ENCODE measurements around the gene SHISA5.

Gene SHISA5

GRCh38 chr3:48428088-48428571, 75.8 kb downstream of the SHISA5 start:
- DNase-seq (ENCODE audit: low spot score), result peak; percentile 38
- H3K27ac ChIP-seq (ENCODE audit: poor library complexity, severe bottlenecking), result peak overlapping the region; percentile 92
- TF ChIP-seq CTCF (IDR thresholded peaks at IDR 0.05; ENCODE audit: poor library complexity, severe bottlenecking), result no peak
- peak overlapping the region; percentile 84 for H3K4me3 ChIP-seq (ENCODE audit: severe bottlenecking)
- H3K9me3 ChIP-seq (ENCODE audit: severe bottlenecking), result no peaks in the 10 kb centered on the region
- peaks cover 47% of the 10 kb centered on the region for H3K4me1 ChIP-seq (ENCODE audit: insufficient read depth, poor library complexity, severe bottlenecking)
- H3K36me3 ChIP-seq (ENCODE audit: low read depth), result peaks cover 53% of the 10 kb centered on the region
- ATAC-seq (ENCODE audit: low read depth), result no peak
- no peaks in the 10 kb centered on the region for H3K27me3 ChIP-seq (ENCODE audit: insufficient read depth, poor library complexity, severe bottlenecking)

GRCh38 chr3:48427630-48427962, 76.4 kb downstream of the SHISA5 start:
- no peaks in the 10 kb centered on the region for H3K9me3 ChIP-seq (ENCODE audit: severe bottlenecking)
- peaks cover 53% of the 10 kb centered on the region for H3K36me3 ChIP-seq (ENCODE audit: low read depth)
- ATAC-seq (ENCODE audit: low read depth) (no peak), DNase-seq (ENCODE audit: low spot score) (peak; percentile 38)
- TF ChIP-seq CTCF (IDR thresholded peaks at IDR 0.05; ENCODE audit: poor library complexity, severe bottlenecking), result no peak
- H3K27me3 ChIP-seq (ENCODE audit: insufficient read depth, poor library complexity, severe bottlenecking), result no peaks in the 10 kb centered on the region
- peak overlapping the region; percentile 92 for H3K27ac ChIP-seq (ENCODE audit: poor library complexity, severe bottlenecking)
- H3K4me3 ChIP-seq (ENCODE audit: severe bottlenecking), result peak overlapping the region; percentile 84
- peaks cover 42% of the 10 kb centered on the region for H3K4me1 ChIP-seq (ENCODE audit: insufficient read depth, poor library complexity, severe bottlenecking)

DNA sequence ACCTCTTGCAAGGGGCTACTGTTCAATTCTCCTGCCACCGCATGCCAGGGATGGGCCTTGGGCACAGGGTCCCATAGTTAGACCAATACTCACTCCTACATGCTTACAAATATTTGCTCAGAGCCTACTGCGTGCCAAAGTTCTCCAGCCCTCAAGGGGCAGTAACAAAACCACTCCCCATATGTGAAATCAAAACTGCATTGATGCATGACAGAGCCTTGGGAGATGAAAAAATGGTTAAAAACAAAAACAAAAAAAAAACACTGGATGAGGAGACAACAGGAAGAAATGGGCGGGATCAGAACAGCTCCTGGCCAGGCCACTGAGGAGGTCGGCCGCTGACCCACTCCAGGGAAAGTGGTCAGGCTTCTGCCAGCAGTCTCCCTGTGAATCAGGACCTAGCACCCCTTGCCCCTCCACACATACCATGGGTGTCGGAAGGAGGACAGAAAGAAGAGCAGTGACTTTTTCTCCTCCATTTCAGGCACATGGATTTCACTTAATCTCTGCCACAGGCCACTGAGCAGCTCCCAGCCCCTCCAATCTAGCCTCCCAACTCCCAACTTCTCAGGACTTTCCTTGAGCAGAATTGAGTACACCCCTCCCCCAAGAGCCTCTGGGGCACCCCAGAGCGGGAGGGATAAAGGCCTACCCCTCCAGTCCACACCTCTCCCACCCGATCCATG, 76.9 kb downstream of the SHISA5 start:
- H3K4me1 ChIP-seq (ENCODE audit: insufficient read depth, poor library complexity, severe bottlenecking), result peaks cover 37% of the 10 kb centered on the region

GRCh38 chr3:48426401-48426909, 77.5 kb downstream of the SHISA5 start:
- ATAC-seq (ENCODE audit: low read depth), result no peak
- DNase-seq (ENCODE audit: low spot score), result no peak
- H3K27ac ChIP-seq (ENCODE audit: poor library complexity, severe bottlenecking), result peak overlapping the region; percentile 92

More for the DNA sequence above, 76.9 kb downstream of the SHISA5 start:
- ATAC-seq (ENCODE audit: low read depth), result no peak
- H3K9me3 ChIP-seq (ENCODE audit: severe bottlenecking), result no peaks in the 10 kb centered on the region
- H3K4me3 ChIP-seq (ENCODE audit: severe bottlenecking), result peak overlapping the region; percentile 84
- no peak for TF ChIP-seq CTCF (IDR thresholded peaks at IDR 0.05; ENCODE audit: poor library complexity, severe bottlenecking)
- no peaks in the 10 kb centered on the region for H3K27me3 ChIP-seq (ENCODE audit: insufficient read depth, poor library complexity, severe bottlenecking)
- H3K36me3 ChIP-seq (ENCODE audit: low read depth), result peaks cover 53% of the 10 kb centered on the region
- peak overlapping the region; percentile 92 for H3K27ac ChIP-seq (ENCODE audit: poor library complexity, severe bottlenecking)
- no peak for DNase-seq (ENCODE audit: low spot score)

More at GRCh38 chr3:48426401-48426909, 77.5 kb downstream of the SHISA5 start:
- TF ChIP-seq CTCF (IDR thresholded peaks at IDR 0.05; ENCODE audit: poor library complexity, severe bottlenecking), result no peak
- peaks cover 55% of the 10 kb centered on the region for H3K36me3 ChIP-seq (ENCODE audit: low read depth)
- peaks cover 30% of the 10 kb centered on the region for H3K4me1 ChIP-seq (ENCODE audit: insufficient read depth, poor library complexity, severe bottlenecking)
- no peak overlapping the region for H3K4me3 ChIP-seq (ENCODE audit: severe bottlenecking)
- H3K9me3 ChIP-seq (ENCODE audit: severe bottlenecking), result no peaks in the 10 kb centered on the region
- H3K27me3 ChIP-seq (ENCODE audit: insufficient read depth, poor library complexity, severe bottlenecking), result no peaks in the 10 kb centered on the region

Data from RWPE2 (cell line).